Measurements from ENCODE around the gene MBP. TPM values are rescaled to one million over a fixed set of nuclear protein-coding genes. Genes with fewer than 3 reads are reported as not detected.
A peak's percentile ranks its signal among the peaks of the same experiment; 100 is the strongest.

Gene MBP
- total and polyA plus RNA-seq, 2 experiments from 2014 or later = 18.4 to 22.9 TPM

DNA sequence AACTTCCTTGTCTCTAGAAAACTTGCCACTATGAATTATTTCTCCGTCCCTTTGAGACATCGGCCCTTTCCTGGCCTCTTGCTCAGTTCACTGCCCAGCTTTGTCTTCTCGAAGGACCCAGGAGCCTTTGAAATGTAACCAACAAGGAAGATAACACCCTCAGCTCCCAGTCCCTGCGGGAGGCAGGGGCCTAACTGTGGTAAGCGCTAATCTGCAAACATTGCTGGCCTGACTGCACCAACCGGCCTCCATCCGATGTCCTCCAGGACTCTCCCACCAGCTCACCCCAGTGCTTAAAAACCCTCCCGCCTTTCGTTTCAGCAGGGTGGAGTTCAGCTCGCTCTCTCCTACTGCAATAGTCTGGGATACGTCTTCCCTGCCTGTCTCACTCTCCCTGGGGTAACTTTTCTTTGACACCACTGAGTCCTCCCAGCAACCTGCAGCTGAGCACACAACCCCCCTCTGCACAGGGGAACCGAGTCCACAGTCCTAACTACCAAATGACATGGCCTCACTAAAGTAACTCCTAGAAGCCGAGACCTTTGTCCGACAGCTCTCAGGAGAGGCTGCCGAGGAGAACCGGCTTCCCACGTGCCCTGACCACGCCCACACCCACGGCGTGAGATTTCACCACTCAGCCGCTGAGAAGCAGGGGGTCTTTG lies 76.1 kb downstream of the MBP start:
- H3K79me2 ChIP-seq (replicated peaks; ENCODE audit: insufficient read depth) = no peaks in the 10 kb centered on the region
- Mint-ChIP-seq H3K4me3 (no peak overlapping the region; the same call in 2 of the 3 replicates), H3K9me3 (no peaks in the 10 kb centered on the region), H3K4me1 (peaks cover 44% of the 10 kb centered on the region), H3K36me3 (ENCODE audit: low read depth) (no peaks in the 10 kb centered on the region), H3K27ac (peak overlapping the region; percentile 46; the same call in 1 of the 2 replicates), H3K27me3 (ENCODE audit: insufficient read depth, low read depth, poor library complexity) (peaks cover 16% of the 10 kb centered on the region)
- no peak overlapping the region for H2AFZ ChIP-seq
- DNase-seq (ENCODE audit: low spot score) (no peak), ATAC-seq (peak; percentile 47)
- no peaks in the 10 kb centered on the region for H3K9me2 ChIP-seq (ENCODE audit: insufficient read depth)
- no peak overlapping the region for H3K4me2 ChIP-seq
- H3K4me3 ChIP-seq = no peak overlapping the region
- H3F3A ChIP-seq (replicated peaks; ENCODE audit: low read depth) = no peaks in the 10 kb centered on the region
- TF ChIP-seq, protein P1, sequence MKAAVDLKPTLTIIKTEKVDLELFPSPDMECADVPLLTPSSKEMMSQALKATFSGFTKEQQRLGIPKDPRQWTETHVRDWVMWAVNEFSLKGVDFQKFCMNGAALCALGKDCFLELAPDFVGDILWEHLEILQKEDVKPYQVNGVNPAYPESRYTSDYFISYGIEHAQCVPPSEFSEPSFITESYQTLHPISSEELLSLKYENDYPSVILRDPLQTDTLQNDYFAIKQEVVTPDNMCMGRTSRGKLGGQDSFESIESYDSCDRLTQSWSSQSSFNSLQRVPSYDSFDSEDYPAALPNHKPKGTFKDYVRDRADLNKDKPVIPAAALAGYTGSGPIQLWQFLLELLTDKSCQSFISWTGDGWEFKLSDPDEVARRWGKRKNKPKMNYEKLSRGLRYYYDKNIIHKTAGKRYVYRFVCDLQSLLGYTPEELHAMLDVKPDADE (IDR thresholded peaks at IDR 0.05) = no peak
- no peak for TF ChIP-seq POLR2AphosphoS5 (IDR thresholded peaks at IDR 0.05; ENCODE audit: low read depth)
- TF ChIP-seq ZNF462 (CRISPR knock-in tag; IDR thresholded peaks at IDR 0.05) = no peak
- TF ChIP-seq STAT1 (IDR thresholded peaks at IDR 0.05; ENCODE audit: unreplicated experiment) = no peak
- no peak for TF ChIP-seq CREB1 (CRISPR knock-in tag; IDR thresholded peaks at IDR 0.05; ENCODE audit: low read depth)
- no peak for TF ChIP-seq ZNF114 (CRISPR knock-in tag; IDR thresholded peaks at IDR 0.05)
- TF ChIP-seq, protein P2, sequence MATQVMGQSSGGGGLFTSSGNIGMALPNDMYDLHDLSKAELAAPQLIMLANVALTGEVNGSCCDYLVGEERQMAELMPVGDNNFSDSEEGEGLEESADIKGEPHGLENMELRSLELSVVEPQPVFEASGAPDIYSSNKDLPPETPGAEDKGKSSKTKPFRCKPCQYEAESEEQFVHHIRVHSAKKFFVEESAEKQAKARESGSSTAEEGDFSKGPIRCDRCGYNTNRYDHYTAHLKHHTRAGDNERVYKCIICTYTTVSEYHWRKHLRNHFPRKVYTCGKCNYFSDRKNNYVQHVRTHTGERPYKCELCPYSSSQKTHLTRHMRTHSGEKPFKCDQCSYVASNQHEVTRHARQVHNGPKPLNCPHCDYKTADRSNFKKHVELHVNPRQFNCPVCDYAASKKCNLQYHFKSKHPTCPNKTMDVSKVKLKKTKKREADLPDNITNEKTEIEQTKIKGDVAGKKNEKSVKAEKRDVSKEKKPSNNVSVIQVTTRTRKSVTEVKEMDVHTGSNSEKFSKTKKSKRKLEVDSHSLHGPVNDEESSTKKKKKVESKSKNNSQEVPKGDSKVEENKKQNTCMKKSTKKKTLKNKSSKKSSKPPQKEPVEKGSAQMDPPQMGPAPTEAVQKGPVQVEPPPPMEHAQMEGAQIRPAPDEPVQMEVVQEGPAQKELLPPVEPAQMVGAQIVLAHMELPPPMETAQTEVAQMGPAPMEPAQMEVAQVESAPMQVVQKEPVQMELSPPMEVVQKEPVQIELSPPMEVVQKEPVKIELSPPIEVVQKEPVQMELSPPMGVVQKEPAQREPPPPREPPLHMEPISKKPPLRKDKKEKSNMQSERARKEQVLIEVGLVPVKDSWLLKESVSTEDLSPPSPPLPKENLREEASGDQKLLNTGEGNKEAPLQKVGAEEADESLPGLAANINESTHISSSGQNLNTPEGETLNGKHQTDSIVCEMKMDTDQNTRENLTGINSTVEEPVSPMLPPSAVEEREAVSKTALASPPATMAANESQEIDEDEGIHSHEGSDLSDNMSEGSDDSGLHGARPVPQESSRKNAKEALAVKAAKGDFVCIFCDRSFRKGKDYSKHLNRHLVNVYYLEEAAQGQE (IDR thresholded peaks at IDR 0.05; ENCODE audit: unreplicated experiment) = no peak
- no peak for TF ChIP-seq ZNF331 (CRISPR knock-in tag; IDR thresholded peaks at IDR 0.05; ENCODE audit: low read depth)
- TF ChIP-seq JUNB (IDR thresholded peaks at IDR 0.05; ENCODE audit: unreplicated experiment) = no peak
- TF ChIP-seq EZH2 (IDR thresholded peaks at IDR 0.05; ENCODE audit: low read depth, unreplicated experiment) = no peak
- no peak for TF ChIP-seq CTCF (conservative IDR thresholded peaks at IDR 0.05; ENCODE audit: low read depth in 2 of 2)
- TF ChIP-seq EZH2phosphoT487 (IDR thresholded peaks at IDR 0.05; ENCODE audit: unreplicated experiment) = no peak
- no peak for TF ChIP-seq NANOG (IDR thresholded peaks at IDR 0.05; ENCODE audit: borderline replicate concordance)
- peaks cover 13% of the 10 kb centered on the region; the same call in 1 of the 2 replicates for H3K4me1 ChIP-seq (ENCODE audit: insufficient read depth)
- no peaks in the 10 kb centered on the region for H3K36me3 ChIP-seq (ENCODE audit: insufficient read depth)
- H3K27me3 ChIP-seq (ENCODE audit: insufficient read depth) = no peaks in the 10 kb centered on the region
- H3K27ac ChIP-seq (ENCODE audit: low read depth) = no peak overlapping the region
- no peaks in the 10 kb centered on the region; the same call in 1 of the 2 replicates for H4K20me1 ChIP-seq (replicated peaks; ENCODE audit: insufficient read depth)

Measured in GM23338 (cell line).